ENCODE measurements around the gene HCN1.
A peak's percentile ranks its signal among the peaks of the same experiment; 100 is the strongest.

HCN1 gene

GRCh38 chr5:45533663-45534062, 162.5 kb downstream of the HCN1 start:
- TF ChIP-seq CTCF (IDR thresholded peaks at IDR 0.05; ENCODE audit: low read depth, low read length): no peak
- in situ Hi-C loops (cut with HindIII; ENCODE audit: low sequenced_read_pairs): no loop called here
- H3K4me3 ChIP-seq (ENCODE audit: low read depth, low read length): no peak overlapping the region
- DNase-seq (ENCODE audit: low read depth, low spot score): no peak

- DNase-seq (ENCODE audit: low read depth, low spot score): no peak
- TF ChIP-seq CTCF (IDR thresholded peaks at IDR 0.05; ENCODE audit: low read depth, low read length): no peak
- in situ Hi-C loops (cut with HindIII; ENCODE audit: low sequenced_read_pairs): no loop called here
These were observed 163.2 kb downstream of the HCN1 start for GRCh38 chr5:45532826-45533624.

DNA sequence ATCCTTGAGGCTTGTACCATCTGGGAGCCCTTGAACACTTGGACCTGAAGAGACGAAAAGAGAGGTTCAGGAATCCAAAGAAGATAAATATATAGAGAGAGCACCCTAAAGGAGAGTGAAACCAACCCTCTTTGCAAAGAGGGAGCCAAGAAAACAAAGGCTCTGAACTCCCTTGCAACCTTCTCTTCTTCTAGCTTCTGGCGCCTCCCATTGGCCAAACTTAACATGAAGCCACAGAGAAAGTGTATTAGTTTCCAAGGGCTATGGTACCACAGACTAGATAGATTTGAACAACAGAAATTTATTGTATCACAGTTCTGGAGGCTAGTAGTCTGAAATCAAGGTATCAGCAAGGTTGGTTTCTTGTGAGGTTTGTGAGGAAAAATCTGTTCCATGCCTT, 175.1 kb downstream of the HCN1 start:
- TF ChIP-seq CTCF (IDR thresholded peaks at IDR 0.05; ENCODE audit: low read depth, low read length): peak; percentile 52
- H3K4me3 ChIP-seq (ENCODE audit: low read depth, low read length): no peak overlapping the region
- in situ Hi-C loops (cut with HindIII; ENCODE audit: low sequenced_read_pairs): no loop called here
- DNase-seq (ENCODE audit: low read depth, low spot score): peak; percentile 60

More at GRCh38 chr5:45532826-45533624, 163.2 kb downstream of the HCN1 start:
- no peak overlapping the region for H3K4me3 ChIP-seq (ENCODE audit: low read depth, low read length)

GRCh38 chr5:45512521-45512920, 183.7 kb downstream of the HCN1 start:
- in situ Hi-C loops (cut with HindIII; ENCODE audit: low sequenced_read_pairs): no loop called here
- DNase-seq (ENCODE audit: low read depth, low spot score): no peak
- TF ChIP-seq CTCF (IDR thresholded peaks at IDR 0.05; ENCODE audit: low read depth, low read length): no peak
- H3K4me3 ChIP-seq (ENCODE audit: low read depth, low read length): no peak overlapping the region

GRCh38 chr5:45509371-45509770, 186.8 kb downstream of the HCN1 start:
- no peak for DNase-seq (ENCODE audit: low read depth, low spot score)
- in situ Hi-C loops (cut with HindIII; ENCODE audit: low sequenced_read_pairs): no loop called here
- no peak for TF ChIP-seq CTCF (IDR thresholded peaks at IDR 0.05; ENCODE audit: low read depth, low read length)
- H3K4me3 ChIP-seq (ENCODE audit: low read depth, low read length): no peak overlapping the region

DNA sequence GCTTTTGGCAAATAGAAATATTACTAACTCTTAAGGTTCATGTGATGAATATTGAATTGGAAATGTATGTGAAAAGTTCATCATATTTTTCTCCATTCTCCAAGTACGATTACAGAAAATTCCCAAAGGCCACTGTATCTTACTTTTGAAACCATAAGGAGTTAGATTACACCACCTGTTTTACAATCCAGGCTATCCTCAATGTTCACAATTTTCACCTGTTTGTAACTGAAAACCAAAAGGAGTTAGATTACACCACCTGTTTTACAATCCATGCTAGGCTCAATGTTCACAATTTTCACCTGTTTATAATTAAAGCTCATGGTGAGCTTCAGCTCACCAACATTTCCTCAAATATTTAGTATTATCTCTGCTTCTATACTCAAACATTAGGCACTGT, 188.0 kb downstream of the HCN1 start:
- in situ Hi-C loops (cut with HindIII; ENCODE audit: low sequenced_read_pairs): no loop called here

More for the DNA sequence above, 188.0 kb downstream of the HCN1 start:
- TF ChIP-seq CTCF (IDR thresholded peaks at IDR 0.05; ENCODE audit: low read depth, low read length): no peak
- H3K4me3 ChIP-seq (ENCODE audit: low read depth, low read length): no peak overlapping the region
- DNase-seq (ENCODE audit: low read depth, low spot score): no peak
